HG03280 (cell line): ENCODE results near the gene ABHD4.
"Not testable (repeated sequence)": the region's sequence is repeated elsewhere in the genome, so short reads cannot be mapped to it uniquely, and the experiment has no call there.

Experiments used
- ATAC-seq: cut with Tn5 transposase; IDR thresholded peaks from one replicate; pipeline ENCODE4 v1.9.1; 2021; ENCODE audit warnings: mild to moderate bottlenecking, moderate library complexity; ENCODE audit not compliant: unreplicated experiment

ABHD4 gene

GRCh38 chr14:22623047-22623446, 24.9 kb downstream of the ABHD4 start:
- ATAC-seq, result no peak

GRCh38 chr14:22626590-22626989, 28.5 kb downstream of the ABHD4 start:
- no peak for ATAC-seq

- no peak for ATAC-seq
These were observed 29.6 kb downstream of the ABHD4 start for GRCh38 chr14:22627506-22628263.

GRCh38 chr14:22629361-22629760, 31.3 kb downstream of the ABHD4 start:
- no peak for ATAC-seq

GRCh38 chr14:22630066-22630465, 32.0 kb downstream of the ABHD4 start:
- ATAC-seq, result no peak

- no peak for ATAC-seq
These were observed 32.4 kb downstream of the ABHD4 start for GRCh38 chr14:22630486-22630885.

- no peak for ATAC-seq
These were observed 36.3 kb downstream of the ABHD4 start for GRCh38 chr14:22634233-22634900.

GRCh38 chr14:22635980-22636379, 37.9 kb downstream of the ABHD4 start:
- ATAC-seq, result not testable (repeated sequence)

- ATAC-seq, result no peak
These were observed 42.1 kb downstream of the ABHD4 start for GRCh38 chr14:22640192-22640591.

- ATAC-seq, result no peak
These were observed 43.7 kb downstream of the ABHD4 start for GRCh38 chr14:22641846-22642245.

GRCh38 chr14:22644305-22644635, 46.2 kb downstream of the ABHD4 start, which contains the start of gene OR6J1:
Gene OR6J1 (minus strand): TSS chr14:22644352. CDS start chr14:22634811, 9,541 bp downstream.
- ATAC-seq, result no peak

- ATAC-seq, result no peak
These were observed 48.6 kb downstream of the ABHD4 start for GRCh38 chr14:22646570-22647254.

- ATAC-seq, result no peak
These were observed 50.4 kb downstream of the ABHD4 start for GRCh38 chr14:22648506-22648905.

- no peak for ATAC-seq
These were observed 52.1 kb downstream of the ABHD4 start for GRCh38 chr14:22650046-22650739.

- no peak for ATAC-seq
These were observed 52.9 kb downstream of the ABHD4 start for GRCh38 chr14:22650960-22651521.

GRCh38 chr14:22651586-22651985, 53.5 kb downstream of the ABHD4 start:
- no peak for ATAC-seq

- ATAC-seq, result peak; percentile 56
These were observed 55.0 kb downstream of the ABHD4 start for GRCh38 chr14:22653012-22653621.

- ATAC-seq, result no peak
These were observed 58.1 kb downstream of the ABHD4 start for GRCh38 chr14:22656226-22656625.

GRCh38 chr14:22656945-22657731, 59.0 kb downstream of the ABHD4 start:
- ATAC-seq, result no peak

- no peak for ATAC-seq
These were observed 59.8 kb downstream of the ABHD4 start for GRCh38 chr14:22657861-22658260.
